Breast epithelium (tissue), 4 donors: Measurements from ENCODE around the gene MME. TPM values are rescaled to one million over a fixed set of nuclear protein-coding genes. Genes with fewer than 3 reads are reported as not detected.

Experiments used
- DNase-seq, 2 donors: peaks; one replicate each; pipeline ENCODE4 v3.0.0-alpha.2; 2019; ENCODE audit warnings: low spot score in 2 of 2
- H3K27ac ChIP-seq, 2 donors: fragments of 200-600 bp; sonication (generic) in 1 of 2; one replicate each; pipeline ENCODE4 v1.5.1; 2016 to 2019; ENCODE audit warnings: mild to moderate bottlenecking in 1 of 2
- H3K27me3 ChIP-seq, 2 donors: fragments of 200-600 bp; sonication (generic) in 1 of 2; one replicate each; pipeline versions ENCODE4 v1.5.1 to v1.6.0; 2017 to 2019; ENCODE audit warnings: control low read depth in 1 of 2, mild to moderate bottlenecking in 1 of 2
- H3K36me3 ChIP-seq: fragments of 200-600 bp; one replicate; pipeline ENCODE4 v1.5.1; 2019
- H3K4me1 ChIP-seq, 2 donors: fragments of 200-600 bp; sonication (generic); one replicate each; pipeline ENCODE4 v1.5.1; 2016 to 2019; ENCODE audit warnings: control low read depth in 1 of 2
- H3K4me3 ChIP-seq, 3 donors: fragments of 200-600 bp; sonication (generic); 1 replicate in 2 of 3; 2 replicates in 1 of 3; pipeline ENCODE4 v1.5.1; 2016 to 2019; ENCODE audit warnings: mild to moderate bottlenecking in 3 of 3, moderate library complexity in 2 of 3
- H3K9me3 ChIP-seq, 2 donors: fragments of 200-600 bp; sonication (generic) in 1 of 2; one replicate each; pipeline ENCODE4 v1.5.1; 2016 to 2019; ENCODE audit warnings: control low read depth in 1 of 2
- POLR2A ChIP-seq: fragments of 450-650 bp; IDR thresholded peaks from one replicate; pipeline ENCODE4 v1.6.1; 2016; ENCODE audit warnings: antibody characterized with exemption, mild to moderate bottlenecking, moderate library complexity
- POLR2AphosphoS5 ChIP-seq, 3 donors: sonication (generic); formaldehyde crosslinking; IDR thresholded peaks; one replicate each; pipeline ENCODE4 v1.6.1; 2017; ENCODE audit warnings: antibody characterized with exemption in 3 of 3
- intact Hi-C: fragments of 100-400 bp; cut with DNase I; formaldehyde crosslinking; loops from one replicate; pipeline ENCODE4 v1.15.1; 2023; ENCODE audit warnings: low total_unique reads
- total RNA-seq, 3 donors: library from RNA; depleted of rRNA; stranded (reverse); fragments of >200 nt; gene quantifications; one replicate each; pipeline ENCODE4 v1.1.0, GENCODE V29; 2016
- TF ChIP-seq, protein P1 (sequence below), 3 donors: fragments of 450-650 bp; IDR thresholded peaks; one replicate each; pipeline ENCODE4 v1.5.1; 2016 to 2017; ENCODE audit warnings: antibody characterized with exemption in 3 of 3, mild to moderate bottlenecking in 3 of 3, moderate library complexity in 3 of 3

MME gene
- total RNA-seq, 3 donors from 2014 or later, result 114 to 155 (median 119) TPM

DNA sequence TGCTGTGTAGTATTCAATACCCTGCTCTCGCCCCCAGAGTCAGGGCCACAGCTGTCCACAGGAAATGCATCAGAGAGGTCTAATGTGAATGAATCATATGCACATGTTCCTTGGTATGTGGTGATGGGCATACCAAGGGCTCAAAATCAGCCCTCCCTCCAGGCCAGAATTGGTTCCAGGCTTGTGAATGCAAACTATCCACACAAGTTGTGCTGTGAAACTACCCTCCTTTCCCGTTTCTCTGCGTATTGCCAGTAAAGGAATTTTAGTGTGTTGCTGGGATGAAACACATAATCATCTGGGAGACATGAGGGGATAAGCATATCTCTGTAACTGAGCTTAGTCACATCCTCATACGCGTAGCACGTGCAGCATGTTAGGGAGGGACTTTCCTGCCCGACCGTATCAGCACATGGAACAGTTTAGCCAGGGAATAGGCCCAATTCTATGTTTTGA lies 9.2 kb upstream of the MME start:
- intact Hi-C loops, result no loop called here
- peak overlapping the region in 1 of 2 donors; percentile 59 for H3K27ac ChIP-seq
- H3K36me3 ChIP-seq, result no peaks in the 10 kb centered on the region
- TF ChIP-seq POLR2A (no peak), POLR2AphosphoS5 (IDR thresholded peaks at IDR 0.05) (no peak)
- TF ChIP-seq, protein P1, sequence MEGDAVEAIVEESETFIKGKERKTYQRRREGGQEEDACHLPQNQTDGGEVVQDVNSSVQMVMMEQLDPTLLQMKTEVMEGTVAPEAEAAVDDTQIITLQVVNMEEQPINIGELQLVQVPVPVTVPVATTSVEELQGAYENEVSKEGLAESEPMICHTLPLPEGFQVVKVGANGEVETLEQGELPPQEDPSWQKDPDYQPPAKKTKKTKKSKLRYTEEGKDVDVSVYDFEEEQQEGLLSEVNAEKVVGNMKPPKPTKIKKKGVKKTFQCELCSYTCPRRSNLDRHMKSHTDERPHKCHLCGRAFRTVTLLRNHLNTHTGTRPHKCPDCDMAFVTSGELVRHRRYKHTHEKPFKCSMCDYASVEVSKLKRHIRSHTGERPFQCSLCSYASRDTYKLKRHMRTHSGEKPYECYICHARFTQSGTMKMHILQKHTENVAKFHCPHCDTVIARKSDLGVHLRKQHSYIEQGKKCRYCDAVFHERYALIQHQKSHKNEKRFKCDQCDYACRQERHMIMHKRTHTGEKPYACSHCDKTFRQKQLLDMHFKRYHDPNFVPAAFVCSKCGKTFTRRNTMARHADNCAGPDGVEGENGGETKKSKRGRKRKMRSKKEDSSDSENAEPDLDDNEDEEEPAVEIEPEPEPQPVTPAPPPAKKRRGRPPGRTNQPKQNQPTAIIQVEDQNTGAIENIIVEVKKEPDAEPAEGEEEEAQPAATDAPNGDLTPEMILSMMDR (IDR thresholded peaks at IDR 0.05), result no peak
- no peaks in the 10 kb centered on the region for H3K27me3 ChIP-seq
- no peak overlapping the region for H3K4me3 ChIP-seq
- DNase-seq, result no peak
- no peaks in the 10 kb centered on the region for H3K4me1 ChIP-seq
- peaks cover 0 to 7% of the 10 kb centered on the region in 2 donors for H3K9me3 ChIP-seq

GRCh38 chr3:155075200-155075599 lies 4.9 kb upstream of the MME start:
- TF ChIP-seq POLR2AphosphoS5 (IDR thresholded peaks at IDR 0.05) (no peak), POLR2A (no peak)
- TF ChIP-seq, protein P1 (IDR thresholded peaks at IDR 0.05), result no peak
- no peak for DNase-seq
- intact Hi-C loops, result no loop called here

DNA sequence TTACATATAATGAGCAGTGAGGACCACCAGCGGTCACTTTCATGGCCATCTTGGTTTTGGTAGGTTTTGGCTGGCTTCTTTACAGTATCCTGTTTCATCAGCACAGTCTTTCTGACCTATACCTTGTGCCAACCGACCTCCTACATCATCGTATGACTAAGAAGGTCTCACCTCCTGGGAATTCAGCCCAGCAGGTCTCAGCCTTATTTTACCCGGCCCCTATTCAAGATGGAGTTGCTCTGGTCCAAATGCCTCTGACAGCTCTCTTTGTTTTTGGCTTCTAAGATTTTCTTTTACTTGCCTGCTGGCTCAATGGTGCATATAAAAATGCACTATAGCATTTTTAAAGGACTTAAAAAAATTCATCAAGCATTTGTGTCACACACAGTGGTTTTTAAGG lies 3.2 kb upstream of the MME start:
- H3K9me3 ChIP-seq, result peaks cover 0 to 7% of the 10 kb centered on the region in 2 donors
- DNase-seq, result no peak
- intact Hi-C loops, result no loop called here
- H3K4me1 ChIP-seq, result no peaks in the 10 kb centered on the region
- H3K27ac ChIP-seq, result no peak overlapping the region
- no peak overlapping the region for H3K4me3 ChIP-seq
- TF ChIP-seq POLR2AphosphoS5 (IDR thresholded peaks at IDR 0.05), result no peak
- TF ChIP-seq, protein P1 (IDR thresholded peaks at IDR 0.05), result no peak
- TF ChIP-seq POLR2A, result no peak
- no peaks in the 10 kb centered on the region for H3K36me3 ChIP-seq
- H3K27me3 ChIP-seq, result peaks cover 0 to 7% of the 10 kb centered on the region in 2 donors

More at GRCh38 chr3:155075200-155075599, 4.9 kb upstream of the MME start:
- Histone ChIP-seq H3K27me3 (peaks cover 0 to 7% of the 10 kb centered on the region in 2 donors), H3K36me3 (no peaks in the 10 kb centered on the region), H3K4me1 (no peaks in the 10 kb centered on the region), H3K27ac (no peak overlapping the region), H3K9me3 (peaks cover 0 to 7% of the 10 kb centered on the region in 2 donors), H3K4me3 (no peak overlapping the region)

DNA sequence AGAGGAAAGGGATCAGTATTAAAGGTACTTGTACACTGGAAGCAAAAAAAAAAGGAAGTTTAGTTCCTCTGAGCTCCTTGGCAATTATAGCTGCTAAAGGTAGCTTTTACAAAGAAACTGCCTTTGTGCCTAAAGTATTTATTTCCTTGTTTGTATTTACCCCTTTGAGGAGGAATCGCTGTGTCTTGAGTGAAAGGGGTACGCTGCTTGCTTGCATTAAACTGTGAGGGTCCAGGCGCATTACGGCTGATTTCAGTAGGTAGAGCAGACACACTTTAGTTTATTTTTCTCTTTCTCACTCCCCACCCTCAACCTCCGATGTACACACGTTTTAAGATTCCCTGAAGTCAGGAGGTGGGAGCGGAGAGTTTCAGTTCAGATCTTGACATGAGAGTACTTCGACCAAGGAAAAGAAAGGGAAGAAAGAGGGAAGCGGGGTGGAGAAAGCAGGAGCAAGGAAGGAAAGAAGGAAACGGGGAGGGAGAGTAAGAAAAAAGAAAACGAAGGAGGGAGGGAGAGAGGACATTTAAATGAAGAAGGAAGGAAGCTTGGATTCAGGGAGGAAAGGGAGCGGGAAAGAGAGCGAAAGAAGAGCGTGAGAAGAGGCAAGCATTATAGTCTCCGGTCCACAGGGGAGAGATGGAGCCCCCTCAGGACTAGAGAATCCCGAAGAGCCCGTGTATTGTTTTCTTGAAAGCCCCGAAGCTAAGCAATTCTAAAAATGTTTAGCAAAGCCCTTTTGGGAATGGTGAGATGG lies 1.2 kb upstream of the MME start:
- no peak for TF ChIP-seq POLR2A
- TF ChIP-seq, protein P1 (IDR thresholded peaks at IDR 0.05), result no peak
- no peak for TF ChIP-seq POLR2AphosphoS5 (IDR thresholded peaks at IDR 0.05)
- peaks cover 0 to 7% of the 10 kb centered on the region in 2 donors for H3K9me3 ChIP-seq
- DNase-seq, result no peak
- intact Hi-C loops, result no loop called here
- no peaks in the 10 kb centered on the region for H3K4me1 ChIP-seq
- H3K4me3 ChIP-seq, result peak overlapping the region; percentile 54 to 85 (median 63)
- no peaks in the 10 kb centered on the region for H3K36me3 ChIP-seq
- H3K27me3 ChIP-seq, result peaks cover 0 to 7% of the 10 kb centered on the region in 2 donors
- H3K27ac ChIP-seq, result peak overlapping the region; percentile 66 to 83

DNA sequence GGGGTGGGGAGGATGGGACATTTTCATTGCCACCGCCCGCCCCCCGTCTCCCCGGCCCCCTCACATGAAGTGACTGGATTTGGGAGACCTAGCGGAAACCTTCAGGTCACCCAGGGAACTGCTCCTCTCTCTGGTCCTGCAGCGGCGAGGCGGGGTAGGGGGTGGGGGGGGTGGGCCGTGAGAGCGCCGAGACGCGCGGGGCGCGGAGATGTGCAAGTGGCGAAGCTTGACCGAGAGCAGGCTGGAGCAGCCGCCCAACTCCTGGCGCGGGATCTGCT lies 712 bp upstream of the MME start:
- Histone ChIP-seq H3K9me3 (peaks cover 0 to 7% of the 10 kb centered on the region in 2 donors), H3K4me3 (peak overlapping the region; percentile 54 to 85 (median 63)), H3K27me3 (peaks cover 0 to 7% of the 10 kb centered on the region in 2 donors), H3K36me3 (no peaks in the 10 kb centered on the region), H3K4me1 (no peaks in the 10 kb centered on the region), H3K27ac (peak overlapping the region; percentile 66 to 83)
- DNase-seq, result peak in 1 of 2 donors; percentile 18
- intact Hi-C loops, result no loop called here
- TF ChIP-seq POLR2A (no peak), POLR2AphosphoS5 (IDR thresholded peaks at IDR 0.05) (no peak)
- TF ChIP-seq, protein P1 (IDR thresholded peaks at IDR 0.05), result no peak
